Ecto neural progenitor cell (in vitro differentiated cells): ENCODE results near the gene RAD51B.

Source experiments
- DNase-seq: peaks from one replicate; pipeline ENCODE4 v3.0.0-alpha.2; 2018; ENCODE audit warnings: low spot score

RAD51B gene

DNA sequence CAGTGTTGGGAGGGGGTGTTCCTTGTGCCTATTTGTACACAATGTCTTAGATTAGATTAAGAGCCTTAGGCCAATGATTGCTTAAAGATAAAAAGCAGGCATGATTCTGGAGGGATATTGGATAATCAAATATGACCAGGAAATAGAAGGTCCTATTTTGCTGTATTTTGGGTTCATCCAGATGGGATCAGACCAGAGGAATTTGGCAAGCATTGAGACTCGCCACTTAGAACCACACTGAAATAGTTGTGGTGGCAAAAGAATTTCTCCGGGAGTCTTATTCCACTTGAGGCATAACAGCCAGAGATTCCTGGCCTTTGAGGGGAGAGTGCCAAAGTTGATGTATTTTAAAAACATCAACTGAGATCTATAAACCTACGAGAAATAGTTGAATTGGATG is 327.2 kb downstream of the RAD51B start:
- DNase-seq, result no peak

DNA sequence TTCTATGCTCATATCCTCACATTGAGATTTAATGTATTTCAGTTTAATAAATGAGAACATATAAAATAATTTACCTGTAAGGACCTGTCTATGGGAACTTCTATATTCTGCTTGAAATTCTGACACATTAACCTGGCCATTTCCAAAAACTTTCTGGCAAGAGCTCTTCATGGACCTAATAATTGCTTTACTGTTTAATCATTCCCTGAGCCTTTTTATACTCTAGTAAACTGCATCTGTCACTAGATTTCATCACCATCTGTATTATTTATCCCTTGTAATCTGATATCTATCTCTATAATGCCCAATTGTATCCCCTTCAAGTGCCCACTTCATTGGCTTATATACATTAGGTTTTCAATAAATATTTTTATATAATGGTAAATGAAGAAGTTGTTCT is 327.7 kb downstream of the RAD51B start:
- no peak for DNase-seq

- no peak for DNase-seq
Measured at GRCh38 chr14:68148276-68148675, 328.7 kb downstream of the RAD51B start.

DNA sequence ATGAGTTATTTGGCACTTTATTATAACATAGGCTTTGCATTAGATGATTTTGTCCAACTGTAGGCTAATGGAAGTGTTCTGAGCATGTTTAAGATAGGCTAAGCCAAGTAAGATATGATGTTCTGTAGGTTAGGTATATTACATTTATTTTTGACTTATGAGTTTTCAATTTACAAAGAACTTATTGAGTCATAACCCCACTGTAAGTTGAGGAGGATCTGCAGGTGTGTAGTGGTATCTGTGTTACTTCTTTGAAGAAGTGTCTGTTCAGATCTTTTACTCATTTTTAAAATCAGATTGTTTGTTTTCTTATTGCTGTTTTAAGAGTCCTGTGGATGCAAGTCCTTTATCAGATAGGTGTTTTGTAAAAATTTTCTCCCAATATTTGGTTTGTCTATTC is 329.2 kb downstream of the RAD51B start:
- no peak for DNase-seq

GRCh38 chr14:68153275-68153674 is 333.7 kb downstream of the RAD51B start:
- no peak for DNase-seq

GRCh38 chr14:68154275-68154674 is 334.7 kb downstream of the RAD51B start:
- no peak for DNase-seq

DNA sequence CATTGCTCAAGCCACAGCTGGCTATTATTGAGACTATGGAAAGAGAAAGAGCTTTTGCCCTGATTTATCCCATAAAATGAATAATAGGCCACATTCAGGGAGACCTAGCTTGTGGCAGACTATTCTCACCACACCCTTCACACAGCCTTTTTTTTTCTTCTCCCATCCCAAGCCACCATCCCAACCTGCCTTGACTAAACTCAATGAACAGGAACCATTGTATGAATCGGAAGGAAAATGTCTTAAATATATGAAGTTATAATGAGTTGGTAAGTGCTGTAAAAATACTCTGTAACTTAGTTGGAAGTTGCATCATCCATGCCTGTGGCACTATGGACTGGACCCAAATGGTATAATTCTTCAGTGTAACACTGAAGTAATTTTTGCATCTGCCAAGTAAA is 338.4 kb downstream of the RAD51B start:
- DNase-seq, result no peak

- DNase-seq, result no peak
Measured at GRCh38 chr14:68158640-68159039, 339.1 kb downstream of the RAD51B start.

- no peak for DNase-seq
Measured at GRCh38 chr14:68159701-68160633, 340.4 kb downstream of the RAD51B start.

GRCh38 chr14:68160779-68161546 is 341.4 kb downstream of the RAD51B start:
- DNase-seq, result no peak

GRCh38 chr14:68162887-68163286 is 343.3 kb downstream of the RAD51B start:
- no peak for DNase-seq

DNA sequence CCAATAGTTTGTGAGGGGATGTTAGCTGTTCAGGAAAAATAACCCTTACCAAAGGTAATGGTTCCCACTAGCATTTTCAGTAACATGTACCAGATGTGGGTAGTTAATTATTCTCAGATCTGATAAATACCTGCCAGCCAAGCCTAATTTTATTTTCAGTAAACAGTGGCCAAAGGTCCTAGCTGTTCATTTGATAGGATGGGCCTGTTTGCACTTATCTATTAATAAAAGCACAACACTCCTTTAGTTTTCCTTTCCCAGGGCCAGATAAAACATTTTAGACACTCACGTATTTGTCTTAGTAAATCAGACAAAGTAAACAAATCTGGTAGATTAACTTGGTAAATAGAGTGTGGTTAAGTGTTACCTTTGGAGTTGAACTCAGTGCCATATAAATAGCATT is 345.1 kb downstream of the RAD51B start:
- no peak for DNase-seq

GRCh38 chr14:68165274-68165843 is 345.8 kb downstream of the RAD51B start:
- no peak for DNase-seq

GRCh38 chr14:68166731-68167382 is 347.3 kb downstream of the RAD51B start:
- no peak for DNase-seq

GRCh38 chr14:68167383-68168087 is 348.0 kb downstream of the RAD51B start:
- DNase-seq, result no peak

DNA sequence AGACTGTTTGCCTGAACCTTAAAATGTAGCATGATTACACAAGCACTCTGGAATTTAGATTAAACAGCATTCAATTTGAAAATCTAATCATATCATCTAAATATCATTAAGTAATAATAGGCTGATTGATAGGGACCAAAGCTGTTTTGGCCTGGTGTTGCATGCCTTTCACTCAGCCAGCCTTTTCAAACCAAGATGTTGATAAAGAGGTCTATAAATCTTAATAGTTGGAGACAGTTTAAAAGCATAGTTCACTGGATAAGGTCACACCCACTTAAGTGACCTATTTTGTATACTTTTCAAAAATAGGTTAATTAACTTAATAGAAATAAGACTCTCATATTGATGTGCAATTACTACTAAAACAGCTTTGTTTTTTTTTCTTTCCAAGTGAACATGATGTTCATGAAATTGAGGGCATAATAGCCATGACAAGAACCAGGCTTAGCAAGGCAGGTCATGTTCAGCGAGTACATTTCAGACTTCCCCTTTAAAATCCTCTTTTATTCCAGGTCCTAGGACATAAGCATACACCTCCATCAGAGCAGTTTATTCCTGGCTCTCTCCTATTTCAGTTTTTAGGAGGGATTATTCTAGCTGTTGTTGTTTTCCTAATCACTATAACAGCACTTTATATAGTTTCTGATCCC is 349.0 kb downstream of the RAD51B start:
- DNase-seq, result no peak

GRCh38 chr14:68172216-68172615 is 352.6 kb downstream of the RAD51B start:
- no peak for DNase-seq

DNA sequence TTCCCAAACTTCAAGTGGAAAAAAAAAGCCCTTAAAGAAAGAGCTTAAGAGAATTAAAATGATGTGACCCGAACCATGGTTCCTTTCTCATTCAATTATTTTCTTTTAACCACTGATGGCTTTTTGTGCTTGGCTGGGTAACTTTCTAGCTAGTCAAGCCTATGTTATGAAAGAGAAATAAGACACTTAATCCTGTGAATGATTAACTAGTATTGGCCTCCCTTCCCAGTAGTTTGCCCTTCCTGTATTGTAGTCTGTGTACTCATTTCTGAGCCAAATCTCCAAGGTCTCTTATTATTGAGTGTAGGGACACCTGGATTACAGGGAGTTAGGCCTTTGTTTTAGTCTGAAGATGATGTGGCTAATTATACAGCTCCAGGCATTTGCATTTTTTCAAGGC is 353.0 kb downstream of the RAD51B start:
- no peak for DNase-seq

DNA sequence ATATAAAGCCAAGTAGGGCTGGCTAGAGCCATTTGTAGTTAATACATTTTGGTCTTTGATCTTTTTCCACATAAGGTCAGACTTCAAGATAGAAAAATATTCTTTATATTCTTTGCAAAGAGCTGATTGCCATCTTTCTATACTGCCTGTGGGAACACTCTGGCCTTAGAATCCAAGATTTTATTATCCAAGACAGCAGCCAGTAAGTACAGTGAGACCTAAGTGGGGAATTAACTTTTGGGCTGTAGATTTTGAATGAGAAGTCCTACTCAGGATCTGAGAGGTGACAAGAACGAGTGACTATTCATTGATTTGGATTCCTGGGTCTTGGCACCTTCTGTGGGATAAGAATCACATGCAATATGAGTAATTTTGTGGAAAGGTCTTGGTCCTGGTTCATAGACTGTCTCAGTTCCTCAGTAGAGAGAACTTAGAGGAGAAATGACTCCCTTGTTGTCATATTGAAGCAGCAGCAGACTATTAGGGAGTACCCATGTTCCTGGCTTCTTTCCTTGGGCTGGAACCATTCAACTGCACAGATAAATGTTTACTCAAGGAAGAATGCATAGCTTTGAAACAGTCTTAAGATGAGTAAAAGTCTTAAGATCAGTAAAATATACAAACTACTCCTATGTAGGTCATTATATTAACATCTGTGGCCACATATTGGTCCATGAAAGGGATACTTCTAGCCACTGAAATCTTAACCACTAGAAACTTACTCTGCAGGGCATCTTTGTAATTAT is 353.8 kb downstream of the RAD51B start:
- DNase-seq, result no peak

DNA sequence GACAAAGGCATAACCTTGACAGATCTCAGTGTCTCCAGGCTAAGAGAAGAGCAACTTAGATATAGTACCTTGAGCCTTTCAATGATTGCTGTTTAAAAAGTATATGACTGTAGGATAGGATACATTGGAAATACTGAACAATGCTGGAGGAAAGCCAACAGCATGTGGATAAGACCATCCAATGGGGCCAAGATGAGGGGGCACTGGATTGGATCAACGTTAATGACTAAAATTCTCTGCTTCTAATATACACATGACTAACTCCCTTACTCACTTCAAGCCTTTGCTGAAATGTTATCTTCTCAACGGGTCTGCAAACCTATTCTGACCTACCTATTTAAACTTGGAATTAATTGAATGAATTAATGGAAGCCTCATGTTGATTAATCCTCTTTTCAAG is 354.9 kb downstream of the RAD51B start:
- DNase-seq, result no peak
